Measurements from ENCODE around the gene RPA1.
A peak's percentile ranks its signal among the peaks of the same experiment; 100 is the strongest.
"Not testable (repeated sequence)": the region's sequence is repeated elsewhere in the genome, so short reads cannot be mapped to it uniquely, and the experiment has no call there.

Gene RPA1

DNA sequence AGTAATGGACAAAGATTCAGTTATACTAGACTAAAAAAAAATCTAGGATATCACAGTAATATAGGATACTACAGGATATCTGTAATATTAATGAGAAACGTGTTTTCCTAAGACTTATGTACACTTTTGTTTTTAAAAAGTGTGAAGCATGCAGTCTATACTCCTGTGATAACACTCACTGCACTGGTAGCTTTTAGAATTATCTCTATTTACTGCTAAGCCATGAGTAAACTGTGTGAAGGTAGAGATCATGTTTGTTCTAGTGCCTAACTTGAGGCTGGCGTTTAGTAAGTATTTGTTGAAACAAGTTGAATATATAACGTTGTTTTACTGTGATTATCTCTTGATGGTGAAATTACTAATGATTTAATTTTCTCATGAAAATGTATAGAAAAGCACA, 23.9 kb downstream of the RPA1 start:
- H3K4me1 ChIP-seq (ENCODE audit: control insufficient read depth, insufficient read depth, low read length, poor library complexity, severe bottlenecking), result no peaks in the 10 kb centered on the region
- H3K27ac ChIP-seq (ENCODE audit: insufficient read depth, low read length, poor library complexity, severe bottlenecking), result no peak overlapping the region
- no peaks in the 10 kb centered on the region for H3K27me3 ChIP-seq (replicated peaks; ENCODE audit: control insufficient read depth, insufficient read depth, low read length, poor library complexity, severe bottlenecking)
- no peak for DNase-seq
- peaks cover 32% of the 10 kb centered on the region for H3K36me3 ChIP-seq (ENCODE audit: control insufficient read depth, insufficient read depth, low read length)
- no peak overlapping the region for H3K4me3 ChIP-seq (ENCODE audit: insufficient read depth, low read depth, low read length, poor library complexity, severe bottlenecking)
- H3K9me3 ChIP-seq (ENCODE audit: control insufficient read depth, low read length), result no peaks in the 10 kb centered on the region

DNA sequence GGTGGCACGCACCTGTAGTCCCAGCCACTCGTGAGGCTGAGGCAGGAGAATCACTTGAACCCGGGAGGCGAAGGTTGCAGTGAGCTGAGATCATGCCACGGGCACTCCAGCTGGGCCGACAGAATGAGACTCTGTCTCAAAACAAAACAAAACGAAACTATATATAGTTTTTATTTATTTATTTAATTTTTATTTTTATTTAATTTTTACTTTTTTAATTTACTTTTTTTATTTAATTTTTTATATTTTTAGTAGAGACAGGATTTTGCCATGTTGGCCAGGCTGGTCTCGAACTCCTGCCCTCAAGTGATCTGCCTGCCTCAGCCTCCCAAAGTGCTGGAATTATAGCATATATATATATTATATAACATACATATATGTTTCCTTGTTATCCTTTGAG, 26.7 kb downstream of the RPA1 start:
- not testable (repeated sequence) for H3K9me3 ChIP-seq (ENCODE audit: control insufficient read depth, low read length); H3K27me3 ChIP-seq (replicated peaks; ENCODE audit: control insufficient read depth, insufficient read depth, low read length, poor library complexity, severe bottlenecking); DNase-seq; H3K4me1 ChIP-seq (ENCODE audit: control insufficient read depth, insufficient read depth, low read length, poor library complexity, severe bottlenecking); H3K4me3 ChIP-seq (ENCODE audit: insufficient read depth, low read depth, low read length, poor library complexity, severe bottlenecking); H3K27ac ChIP-seq (ENCODE audit: insufficient read depth, low read length, poor library complexity, severe bottlenecking)
- H3K36me3 ChIP-seq (ENCODE audit: control insufficient read depth, insufficient read depth, low read length), result peaks cover 25% of the 10 kb centered on the region

DNA sequence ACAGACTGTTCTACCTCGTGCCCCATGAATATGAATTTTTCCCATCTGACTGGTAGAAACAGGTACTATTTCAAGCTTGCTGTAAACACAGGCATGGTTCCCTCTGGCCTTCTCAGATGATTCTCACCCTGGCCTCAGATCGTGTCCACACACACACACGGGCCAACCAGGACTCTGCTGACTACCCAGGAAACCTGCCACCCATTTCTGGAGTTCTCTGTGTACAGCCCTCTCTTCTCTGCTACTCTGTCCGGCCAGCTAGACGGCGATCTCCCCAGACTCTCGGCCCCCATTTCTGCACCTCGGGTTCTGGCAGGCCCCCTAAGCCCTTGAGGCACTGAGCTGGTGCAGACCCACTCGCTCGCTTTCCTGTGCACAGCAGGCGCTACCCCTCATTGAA, 31.2 kb downstream of the RPA1 start:
- Histone ChIP-seq H3K27me3 (replicated peaks; ENCODE audit: control insufficient read depth, insufficient read depth, low read length, poor library complexity, severe bottlenecking) (no peaks in the 10 kb centered on the region), H3K9me3 (ENCODE audit: control insufficient read depth, low read length) (no peaks in the 10 kb centered on the region), H3K4me1 (ENCODE audit: control insufficient read depth, insufficient read depth, low read length, poor library complexity, severe bottlenecking) (no peaks in the 10 kb centered on the region), H3K4me3 (ENCODE audit: insufficient read depth, low read depth, low read length, poor library complexity, severe bottlenecking) (no peak overlapping the region), H3K27ac (ENCODE audit: insufficient read depth, low read length, poor library complexity, severe bottlenecking) (no peak overlapping the region), H3K36me3 (ENCODE audit: control insufficient read depth, insufficient read depth, low read length) (no peaks in the 10 kb centered on the region)
- DNase-seq, result no peak

DNA sequence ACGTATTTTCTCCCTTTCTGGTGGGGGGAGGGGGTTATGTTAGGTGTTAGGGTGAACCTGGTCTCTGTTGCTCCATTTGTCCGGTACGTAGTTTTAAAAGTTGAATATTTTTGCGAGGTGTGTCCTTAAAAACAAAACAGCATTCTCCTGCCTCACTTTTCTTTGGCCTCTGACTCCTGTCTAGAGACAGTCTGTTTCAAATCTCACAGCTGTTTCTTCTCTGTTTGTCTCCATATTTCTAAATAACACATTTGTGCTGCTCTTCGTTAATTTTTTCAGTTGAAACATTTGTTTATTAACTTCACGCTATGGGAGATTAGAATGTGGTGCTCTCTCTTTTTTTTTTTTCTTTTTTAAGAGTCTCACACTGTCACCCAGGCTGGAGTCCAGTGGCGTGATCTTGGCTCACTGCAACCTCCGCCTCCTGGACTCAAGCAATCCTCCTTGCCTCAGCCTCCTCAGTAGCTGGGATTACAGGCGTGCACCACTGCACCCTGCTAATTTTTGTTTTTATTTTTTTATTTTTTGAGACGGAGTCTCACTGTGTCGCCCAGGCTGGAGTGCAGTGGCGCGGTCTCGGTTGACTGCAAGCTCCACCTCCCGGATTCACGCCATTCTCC, 31.7 kb downstream of the RPA1 start:
- no peak for DNase-seq
- no peaks in the 10 kb centered on the region for H3K9me3 ChIP-seq (ENCODE audit: control insufficient read depth, low read length)
- no peaks in the 10 kb centered on the region for H3K27me3 ChIP-seq (replicated peaks; ENCODE audit: control insufficient read depth, insufficient read depth, low read length, poor library complexity, severe bottlenecking)
- H3K4me3 ChIP-seq (ENCODE audit: insufficient read depth, low read depth, low read length, poor library complexity, severe bottlenecking), result no peak overlapping the region
- H3K36me3 ChIP-seq (ENCODE audit: control insufficient read depth, insufficient read depth, low read length), result no peaks in the 10 kb centered on the region
- H3K27ac ChIP-seq (ENCODE audit: insufficient read depth, low read length, poor library complexity, severe bottlenecking), result no peak overlapping the region
- no peaks in the 10 kb centered on the region for H3K4me1 ChIP-seq (ENCODE audit: control insufficient read depth, insufficient read depth, low read length, poor library complexity, severe bottlenecking)

DNA sequence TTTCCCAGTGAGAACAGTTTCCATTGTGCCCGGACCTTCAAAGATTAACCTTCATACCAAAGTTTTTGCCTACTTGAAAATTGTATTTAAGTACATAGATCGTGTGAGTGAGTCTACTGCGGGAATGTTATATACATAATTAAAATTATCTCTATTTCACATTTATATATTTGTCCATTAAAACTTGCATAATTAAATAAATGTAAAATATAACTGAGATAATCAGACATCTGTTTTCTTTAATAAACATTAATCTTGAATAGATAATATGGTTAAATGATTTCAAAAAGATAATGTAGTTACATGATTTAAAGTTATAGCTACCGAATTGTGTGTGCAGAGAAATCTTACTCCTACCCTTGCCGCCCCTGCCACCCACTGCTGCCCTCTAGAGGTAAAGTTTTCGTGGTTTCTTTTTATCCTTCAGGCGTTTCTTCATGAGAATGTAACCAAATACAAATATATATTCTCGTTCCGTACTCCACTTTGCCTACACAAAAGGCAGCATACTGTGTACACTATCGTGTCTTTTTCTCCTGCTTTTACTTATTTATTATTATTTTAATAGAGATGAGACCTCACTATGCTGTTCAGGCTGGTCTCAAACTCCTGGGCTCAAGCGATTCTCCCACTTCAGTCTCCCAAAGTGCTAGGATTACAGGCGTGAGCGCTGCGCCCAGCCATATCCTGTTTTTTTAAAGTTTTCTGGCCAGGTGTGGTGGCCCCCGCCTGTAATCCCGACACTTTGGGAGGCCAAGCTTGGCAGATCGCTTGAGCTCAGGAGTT, 35.6 kb downstream of the RPA1 start:
- H3K36me3 ChIP-seq (ENCODE audit: control insufficient read depth, insufficient read depth, low read length), result no peaks in the 10 kb centered on the region
- DNase-seq, result peak in 2 of 3 donors; percentile 16 to 28

DNA sequence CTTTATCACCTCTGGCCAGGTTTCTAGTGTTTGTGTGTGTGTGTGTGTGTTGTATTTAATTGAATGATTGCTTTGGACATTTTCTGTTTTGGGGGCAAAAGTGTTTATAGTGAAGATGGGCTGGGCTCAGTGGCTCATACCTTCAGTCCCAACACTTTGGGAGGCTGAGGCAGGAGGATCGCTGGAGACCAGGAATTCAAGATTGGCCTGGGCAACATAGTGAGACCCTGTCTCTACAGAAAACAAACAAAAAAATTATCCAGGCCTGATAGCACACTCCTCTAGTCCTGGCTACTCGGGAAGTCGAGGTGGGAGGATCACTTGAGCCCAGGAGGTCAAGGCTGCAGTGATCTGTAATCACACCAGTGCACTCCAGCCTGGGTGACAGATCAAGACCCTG, 37.5 kb downstream of the RPA1 start:
- Histone ChIP-seq H3K9me3 (ENCODE audit: control insufficient read depth, low read length) (no peaks in the 10 kb centered on the region), H3K36me3 (ENCODE audit: control insufficient read depth, insufficient read depth, low read length) (no peaks in the 10 kb centered on the region), H3K27me3 (replicated peaks; ENCODE audit: control insufficient read depth, insufficient read depth, low read length, poor library complexity, severe bottlenecking) (no peaks in the 10 kb centered on the region), H3K27ac (ENCODE audit: insufficient read depth, low read length, poor library complexity, severe bottlenecking) (no peak overlapping the region), H3K4me3 (ENCODE audit: insufficient read depth, low read depth, low read length, poor library complexity, severe bottlenecking) (no peak overlapping the region), H3K4me1 (ENCODE audit: control insufficient read depth, insufficient read depth, low read length, poor library complexity, severe bottlenecking) (peaks cover 24% of the 10 kb centered on the region)
- no peak for DNase-seq

More for the DNA sequence above, 35.6 kb downstream of the RPA1 start:
- H3K4me3 ChIP-seq (ENCODE audit: insufficient read depth, low read depth, low read length, poor library complexity, severe bottlenecking), result no peak overlapping the region
- no peaks in the 10 kb centered on the region for H3K27me3 ChIP-seq (replicated peaks; ENCODE audit: control insufficient read depth, insufficient read depth, low read length, poor library complexity, severe bottlenecking)
- peaks cover 8% of the 10 kb centered on the region for H3K4me1 ChIP-seq (ENCODE audit: control insufficient read depth, insufficient read depth, low read length, poor library complexity, severe bottlenecking)
- no peaks in the 10 kb centered on the region for H3K9me3 ChIP-seq (ENCODE audit: control insufficient read depth, low read length)
- no peak overlapping the region for H3K27ac ChIP-seq (ENCODE audit: insufficient read depth, low read length, poor library complexity, severe bottlenecking)

DNA sequence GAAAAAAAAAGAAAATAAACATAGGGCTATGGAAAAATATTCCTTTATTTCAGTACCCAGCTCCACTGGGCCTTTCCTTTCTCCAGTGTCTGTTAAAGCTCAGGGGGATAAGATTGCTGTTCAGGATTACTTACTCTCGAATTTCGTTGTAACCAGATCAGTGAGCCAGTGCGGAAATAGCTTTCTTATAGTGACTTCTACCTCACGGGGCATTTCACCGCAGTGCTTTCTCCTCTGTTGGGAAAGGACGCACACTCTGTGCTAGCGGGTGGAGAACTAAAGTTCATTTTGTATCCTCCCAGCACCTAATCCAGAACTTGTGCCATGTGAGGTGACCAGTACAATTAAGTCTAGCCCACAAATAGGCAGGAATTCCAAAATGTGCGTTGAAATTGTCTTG, 38.3 kb downstream of the RPA1 start:
- H3K27ac ChIP-seq (ENCODE audit: insufficient read depth, low read length, poor library complexity, severe bottlenecking), result no peak overlapping the region

DNA sequence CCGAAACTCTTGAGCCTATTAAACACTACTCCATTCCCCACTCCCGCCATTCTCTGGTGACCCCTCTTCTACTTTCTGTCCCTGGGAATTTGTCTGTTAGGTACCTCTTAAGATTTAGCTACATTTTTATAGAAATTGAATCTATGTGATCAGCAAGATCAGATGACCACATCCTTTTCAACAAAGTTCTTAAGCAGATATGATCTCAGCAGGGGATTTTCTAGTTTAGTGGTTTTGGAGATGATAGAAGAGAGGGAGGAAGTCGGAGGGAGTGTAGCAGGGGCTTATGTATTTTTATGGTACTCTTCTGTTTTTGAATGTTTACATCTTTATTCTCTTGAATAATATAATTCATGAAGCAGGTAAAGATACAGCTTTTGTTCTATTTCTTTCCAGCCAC, 40.8 kb downstream of the RPA1 start:
- Histone ChIP-seq H3K27me3 (replicated peaks; ENCODE audit: control insufficient read depth, insufficient read depth, low read length, poor library complexity, severe bottlenecking) (no peaks in the 10 kb centered on the region), H3K9me3 (ENCODE audit: control insufficient read depth, low read length) (no peaks in the 10 kb centered on the region), H3K27ac (ENCODE audit: insufficient read depth, low read length, poor library complexity, severe bottlenecking) (peak overlapping the region; percentile 82), H3K4me1 (ENCODE audit: control insufficient read depth, insufficient read depth, low read length, poor library complexity, severe bottlenecking) (peaks cover 37% of the 10 kb centered on the region), H3K4me3 (ENCODE audit: insufficient read depth, low read depth, low read length, poor library complexity, severe bottlenecking) (no peak overlapping the region), H3K36me3 (ENCODE audit: control insufficient read depth, insufficient read depth, low read length) (peaks cover 9% of the 10 kb centered on the region)
- DNase-seq, result peak in 1 of 3 donors; percentile 2

More for the DNA sequence above, 38.3 kb downstream of the RPA1 start:
- H3K36me3 ChIP-seq (ENCODE audit: control insufficient read depth, insufficient read depth, low read length), result no peaks in the 10 kb centered on the region
- no peak for DNase-seq
- no peaks in the 10 kb centered on the region for H3K9me3 ChIP-seq (ENCODE audit: control insufficient read depth, low read length)
- no peak overlapping the region for H3K4me3 ChIP-seq (ENCODE audit: insufficient read depth, low read depth, low read length, poor library complexity, severe bottlenecking)
- H3K4me1 ChIP-seq (ENCODE audit: control insufficient read depth, insufficient read depth, low read length, poor library complexity, severe bottlenecking), result peaks cover 32% of the 10 kb centered on the region
- no peaks in the 10 kb centered on the region for H3K27me3 ChIP-seq (replicated peaks; ENCODE audit: control insufficient read depth, insufficient read depth, low read length, poor library complexity, severe bottlenecking)

DNA sequence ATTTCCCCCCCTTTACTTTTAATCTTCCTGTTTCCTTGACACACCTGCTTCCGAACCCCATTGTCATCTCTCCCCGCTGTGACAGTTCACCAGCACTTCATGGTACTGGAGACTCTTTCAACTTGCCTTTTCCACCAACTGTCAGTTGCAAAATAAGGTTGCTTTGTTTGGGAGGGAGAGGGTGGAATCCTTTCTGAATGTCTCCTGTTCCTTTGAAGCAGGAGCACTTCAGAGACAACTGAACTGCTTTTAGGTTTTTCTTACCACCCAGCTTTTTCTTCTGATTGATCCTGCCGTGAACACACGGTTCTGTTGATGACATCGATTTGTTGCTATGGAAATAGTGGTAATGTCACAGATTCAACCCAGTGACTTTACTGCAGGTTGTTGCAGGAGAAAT, 42.0 kb downstream of the RPA1 start:
- no peaks in the 10 kb centered on the region for H3K27me3 ChIP-seq (replicated peaks; ENCODE audit: control insufficient read depth, insufficient read depth, low read length, poor library complexity, severe bottlenecking)
- H3K27ac ChIP-seq (ENCODE audit: insufficient read depth, low read length, poor library complexity, severe bottlenecking), result peak overlapping the region; percentile 82
- H3K9me3 ChIP-seq (ENCODE audit: control insufficient read depth, low read length), result no peaks in the 10 kb centered on the region
- peaks cover 37% of the 10 kb centered on the region for H3K4me1 ChIP-seq (ENCODE audit: control insufficient read depth, insufficient read depth, low read length, poor library complexity, severe bottlenecking)
- peaks cover 12% of the 10 kb centered on the region for H3K36me3 ChIP-seq (ENCODE audit: control insufficient read depth, insufficient read depth, low read length)
- H3K4me3 ChIP-seq (ENCODE audit: insufficient read depth, low read depth, low read length, poor library complexity, severe bottlenecking), result no peak overlapping the region
- DNase-seq, result peak in 2 of 3 donors; percentile 1 to 20

DNA sequence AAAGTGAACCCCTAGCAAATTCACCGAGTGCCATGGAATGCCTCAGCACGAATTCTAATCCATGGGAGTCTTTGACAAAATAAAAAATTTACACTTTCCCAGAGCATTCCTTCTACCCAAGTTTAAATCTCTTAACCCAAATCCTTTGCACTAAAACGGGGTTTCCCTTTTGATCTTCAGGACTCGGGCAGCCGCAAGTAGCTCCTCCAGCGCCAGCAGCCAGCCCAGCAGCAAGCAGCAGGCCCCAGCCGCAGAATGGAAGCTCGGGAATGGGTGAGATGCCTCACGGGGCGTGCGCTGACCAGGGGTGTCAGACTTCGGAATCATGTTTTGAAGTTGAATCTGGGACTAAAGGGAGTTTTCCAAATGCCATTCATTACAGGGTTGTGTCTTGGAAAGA, 42.4 kb downstream of the RPA1 start:
- H3K4me1 ChIP-seq (ENCODE audit: control insufficient read depth, insufficient read depth, low read length, poor library complexity, severe bottlenecking), result peaks cover 37% of the 10 kb centered on the region
- peak overlapping the region; percentile 82 for H3K27ac ChIP-seq (ENCODE audit: insufficient read depth, low read length, poor library complexity, severe bottlenecking)
- H3K36me3 ChIP-seq (ENCODE audit: control insufficient read depth, insufficient read depth, low read length), result peaks cover 17% of the 10 kb centered on the region
- H3K27me3 ChIP-seq (replicated peaks; ENCODE audit: control insufficient read depth, insufficient read depth, low read length, poor library complexity, severe bottlenecking), result no peaks in the 10 kb centered on the region
- no peaks in the 10 kb centered on the region for H3K9me3 ChIP-seq (ENCODE audit: control insufficient read depth, low read length)
- H3K4me3 ChIP-seq (ENCODE audit: insufficient read depth, low read depth, low read length, poor library complexity, severe bottlenecking), result no peak overlapping the region
- no peak for DNase-seq

Data from effector memory CD4-positive, alpha-beta T cell (primary cell).